GM19438 (cell line): Measurements from ENCODE around the gene PPM1E.

Experiments
- ATAC-seq: cut with Tn5 transposase; IDR thresholded peaks from one replicate; pipeline ENCODE4 v1.9.1; 2021; ENCODE audit warnings: low read depth; ENCODE audit not compliant: unreplicated experiment

PPM1E gene

GRCh38 chr17:58991718-58992331 lies 236.2 kb downstream of the PPM1E start:
- peak; percentile 70 for ATAC-seq

DNA sequence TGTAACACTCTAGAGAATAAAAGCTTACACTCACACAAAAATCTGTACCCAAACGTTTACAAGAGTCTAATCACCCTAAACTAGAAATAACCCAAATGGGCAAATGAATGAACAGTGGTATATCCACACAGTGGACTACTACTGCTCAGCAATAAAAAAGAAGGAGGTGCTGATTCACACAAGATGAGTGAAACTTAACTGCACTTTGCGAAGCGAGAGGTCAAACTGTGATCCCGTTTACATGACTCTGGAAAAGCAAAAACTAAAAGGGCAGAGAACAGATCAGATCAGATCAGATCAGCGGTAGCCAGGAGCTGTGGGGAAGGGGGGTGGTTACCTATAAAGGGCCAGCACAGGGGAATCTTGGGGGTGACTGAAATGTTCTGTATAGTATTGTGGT lies 237.7 kb downstream of the PPM1E start:
- no peak for ATAC-seq

- no peak for ATAC-seq
Measured at GRCh38 chr17:58995247-58995940, 239.7 kb downstream of the PPM1E start.

DNA sequence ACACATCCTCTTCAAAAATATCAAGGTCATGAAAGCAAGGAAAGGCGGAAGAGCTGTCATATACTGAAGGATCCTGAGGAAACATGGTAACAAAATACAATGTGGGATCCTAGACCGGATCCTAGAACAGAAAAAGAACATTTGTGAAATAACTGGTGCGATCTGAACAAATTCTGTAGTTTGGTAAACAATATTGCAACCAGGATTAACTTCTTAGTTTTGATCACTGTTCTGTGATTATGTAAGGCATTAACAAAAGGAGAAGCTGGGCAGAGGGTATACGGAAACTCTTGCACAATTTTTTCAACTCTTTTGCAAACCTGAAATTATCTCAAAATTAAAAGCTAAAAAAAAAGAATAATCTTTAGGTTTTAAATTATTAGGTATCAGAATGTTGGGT lies 241.3 kb downstream of the PPM1E start:
- ATAC-seq = no peak

GRCh38 chr17:58997756-58998553 lies 242.3 kb downstream of the PPM1E start:
- ATAC-seq = no peak

GRCh38 chr17:58998871-58999270 lies 243.2 kb downstream of the PPM1E start:
- no peak for ATAC-seq

- no peak for ATAC-seq
Measured at GRCh38 chr17:58999500-58999899, 243.8 kb downstream of the PPM1E start.

GRCh38 chr17:59000022-59000421 lies 244.4 kb downstream of the PPM1E start:
- no peak for ATAC-seq

DNA sequence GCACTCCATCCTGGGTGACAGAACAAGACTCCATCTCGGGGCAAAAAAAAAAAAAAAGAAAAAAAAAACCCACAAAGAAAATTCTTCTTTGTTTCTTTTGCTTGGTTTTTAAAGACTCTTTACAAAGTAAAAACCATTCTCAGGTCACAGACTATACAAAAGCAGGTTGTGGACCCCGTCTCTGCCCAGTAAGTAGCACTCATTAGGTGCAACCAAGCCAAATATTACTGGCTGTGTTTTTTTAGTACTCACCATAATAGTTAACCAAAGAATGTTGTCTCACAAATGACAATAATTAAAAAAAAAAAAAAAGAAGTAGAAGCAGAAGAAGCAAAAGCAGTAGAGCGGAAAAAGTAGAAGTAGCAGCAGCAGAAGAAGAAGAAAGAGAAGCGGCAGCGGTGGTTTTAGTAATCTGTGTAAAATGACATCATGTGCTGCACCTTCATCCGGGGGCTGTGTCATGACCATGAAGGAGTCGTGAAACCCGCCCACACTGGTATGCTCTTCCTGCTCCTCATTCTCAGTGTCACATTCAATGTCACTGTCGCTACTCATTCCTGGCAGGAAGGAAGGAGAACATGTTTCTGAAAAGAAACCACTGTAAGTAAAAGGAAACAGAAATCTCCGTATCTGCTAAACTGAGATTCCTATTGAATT lies 245.6 kb downstream of the PPM1E start:
- peak; percentile 90 for ATAC-seq

DNA sequence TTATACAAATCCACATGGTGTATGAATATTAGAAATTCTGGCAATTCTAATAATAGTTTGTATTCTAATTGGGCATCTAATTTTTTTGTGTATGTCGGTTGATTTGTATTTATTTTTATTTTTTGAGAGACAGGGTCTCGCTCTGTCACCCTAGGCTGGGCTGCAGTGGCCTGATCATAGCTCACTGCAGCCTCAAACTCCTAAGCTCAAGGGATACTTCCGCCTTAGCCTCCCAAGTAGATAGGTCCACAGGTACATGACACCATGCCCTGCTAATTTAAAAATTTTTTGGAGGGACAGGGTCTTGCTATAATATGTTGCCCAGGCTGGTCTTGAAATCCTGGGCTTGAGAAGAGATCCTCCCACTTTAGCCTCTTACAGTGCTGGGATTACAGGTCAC lies 246.5 kb downstream of the PPM1E start:
- no peak for ATAC-seq

DNA sequence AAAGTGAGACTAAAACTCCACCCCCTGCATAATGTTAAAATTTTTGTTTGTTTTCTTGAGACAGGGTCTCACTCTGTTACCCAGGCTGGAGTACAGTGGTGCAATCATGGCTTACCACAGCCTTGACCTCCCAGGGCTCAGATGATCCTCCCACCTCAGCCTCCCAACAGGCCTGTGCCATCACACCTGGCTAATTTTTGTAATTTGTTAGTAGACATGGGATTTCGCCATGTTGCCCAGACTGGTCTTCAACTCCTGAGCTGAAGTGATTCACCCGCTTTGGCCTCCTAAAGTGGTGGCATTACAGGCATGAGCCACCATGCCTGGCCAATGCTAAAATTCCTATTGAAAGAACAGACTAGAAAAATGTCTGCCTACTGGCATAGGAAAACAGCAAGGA lies 247.2 kb downstream of the PPM1E start:
- ATAC-seq = no peak

- ATAC-seq = no peak
Measured at GRCh38 chr17:59003860-59004259, 248.2 kb downstream of the PPM1E start.

DNA sequence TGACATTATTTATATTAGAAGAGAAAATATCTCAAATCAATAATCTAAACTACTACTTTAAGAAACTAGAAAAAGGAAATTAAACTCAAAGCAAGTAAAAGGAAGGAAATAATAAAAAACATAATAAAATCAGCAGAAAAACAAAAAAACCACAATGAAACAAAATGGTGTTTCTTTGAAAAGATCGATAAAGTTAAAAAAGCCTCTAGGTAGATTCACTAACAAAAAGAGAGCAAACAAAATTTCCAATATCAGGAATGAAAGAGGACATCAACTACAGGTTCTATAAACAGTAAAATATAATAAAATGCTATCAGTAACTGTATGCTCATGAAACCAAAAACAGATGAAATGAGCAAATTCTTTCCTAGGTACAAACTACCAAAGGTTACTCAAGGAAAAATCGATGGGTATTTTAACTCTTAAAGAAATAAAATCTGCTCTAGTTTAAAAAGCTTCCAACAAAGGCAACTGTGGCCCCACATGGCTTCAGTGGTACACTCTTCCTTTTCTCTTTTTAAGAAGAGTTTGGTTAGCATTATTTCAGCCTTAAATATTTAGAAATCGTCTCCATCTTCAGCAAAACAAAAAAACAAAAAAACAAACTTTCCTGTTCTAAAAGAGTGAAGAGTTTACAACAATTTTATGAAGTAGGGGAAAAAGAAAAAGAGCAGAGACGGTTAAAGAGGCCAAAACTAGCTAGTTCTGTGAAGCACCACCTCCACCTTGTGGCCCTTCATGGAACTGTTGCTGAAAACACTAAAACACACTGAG lies 248.9 kb downstream of the PPM1E start:
- no peak for ATAC-seq

GRCh38 chr17:59007995-59008394 lies 252.3 kb downstream of the PPM1E start:
- ATAC-seq = no peak

DNA sequence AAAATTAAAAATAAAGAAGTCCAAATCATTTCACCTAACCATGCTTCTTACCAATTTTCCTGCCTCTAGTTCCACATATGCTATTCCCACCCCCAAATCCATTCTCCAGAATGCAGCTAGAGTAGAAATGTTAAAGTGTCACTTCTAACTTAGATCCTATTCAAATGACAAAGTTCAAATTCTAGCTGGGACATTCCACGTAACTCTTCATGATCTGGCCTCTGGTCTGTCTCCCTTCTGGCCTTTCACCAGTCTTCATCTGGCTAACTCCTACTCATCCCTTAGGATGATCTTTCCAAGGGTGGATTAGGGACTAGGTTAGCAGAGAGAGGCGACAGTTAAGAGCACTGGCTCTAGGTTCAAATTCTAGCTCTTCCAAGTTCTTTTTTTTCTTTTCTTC lies 253.1 kb downstream of the PPM1E start:
- ATAC-seq = no peak

- no peak for ATAC-seq
Measured at GRCh38 chr17:59010026-59010425, 254.4 kb downstream of the PPM1E start.

GRCh38 chr17:59011975-59012374 lies 256.3 kb downstream of the PPM1E start:
- no peak for ATAC-seq

DNA sequence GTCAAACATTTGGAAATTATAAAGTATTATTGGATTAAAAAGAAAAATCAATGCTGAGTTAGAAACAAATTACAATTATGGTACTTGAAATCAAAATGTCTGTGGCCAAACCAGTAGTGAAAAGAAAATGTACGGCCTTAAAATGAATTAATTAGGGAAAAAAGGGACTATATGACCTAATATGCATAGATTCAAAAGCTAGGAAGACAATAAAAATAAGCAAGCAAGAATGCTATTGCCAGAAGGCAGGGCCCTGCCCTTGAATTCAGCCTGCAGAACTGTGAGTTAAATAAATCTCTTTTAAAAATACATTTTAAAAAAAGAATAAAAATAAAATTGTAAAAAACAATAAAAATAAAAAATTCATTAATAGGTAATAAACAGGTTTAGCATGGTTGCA lies 262.4 kb downstream of the PPM1E start:
- no peak for ATAC-seq

DNA sequence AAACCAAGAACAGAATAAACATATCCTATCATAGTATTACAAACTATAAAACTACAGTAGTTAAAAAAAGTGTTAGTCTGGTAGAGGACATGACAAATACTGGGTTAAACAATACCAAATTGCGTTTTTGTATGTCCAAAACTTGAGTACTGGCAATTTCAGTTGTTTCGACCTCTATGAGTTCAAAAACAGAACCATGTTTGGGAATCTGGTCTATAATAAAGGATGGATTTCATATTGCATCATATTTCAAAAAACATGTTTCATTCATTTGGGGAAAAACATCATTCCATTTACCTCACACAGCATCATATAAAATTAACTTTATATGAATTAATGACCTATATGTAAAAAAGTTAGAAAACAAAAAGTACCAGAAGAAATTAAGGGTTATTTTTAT lies 269.3 kb downstream of the PPM1E start:
- no peak for ATAC-seq

GRCh38 chr17:59026176-59026939 lies 270.7 kb downstream of the PPM1E start:
- ATAC-seq = no peak
